Fibroblast of skin of left quadriceps (primary cell): Measurements from ENCODE around the gene PRR5L.
A peak's percentile ranks its signal among the peaks of the same experiment; 100 is the strongest.
"Not testable (repeated sequence)": the region's sequence is repeated elsewhere in the genome, so short reads cannot be mapped to it uniquely, and the experiment has no call there.

Experiments
- DNase-seq, 2 experiments: peaks; one replicate each; pipeline ENCODE4 v3.0.0-alpha.2; 2013; ENCODE audit warnings: low read depth in 2 of 2

Gene PRR5L

GRCh38 chr11:36498721-36499120 lies 202.6 kb downstream of the PRR5L start:
- DNase-seq: no peak

DNA sequence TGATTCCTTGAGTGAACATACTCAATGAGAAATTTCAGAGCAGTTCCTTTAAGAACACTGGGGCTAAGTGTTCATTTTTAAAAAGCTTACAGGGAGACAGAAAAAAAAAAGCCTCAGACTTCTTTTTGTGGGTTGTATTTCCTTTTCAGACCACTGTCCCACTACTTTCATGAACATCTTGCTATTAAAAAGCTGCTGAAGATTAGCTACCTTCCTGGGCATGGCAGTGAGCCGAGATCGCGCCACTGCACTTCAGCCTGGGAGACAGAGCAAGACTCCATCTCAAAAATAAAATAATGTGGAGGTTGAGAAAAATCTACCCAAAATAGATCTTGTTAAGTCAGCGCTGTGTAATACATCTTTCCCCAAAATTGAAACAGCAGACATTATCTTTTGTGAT lies 203.2 kb downstream of the PRR5L start:
- no peak for DNase-seq

DNA sequence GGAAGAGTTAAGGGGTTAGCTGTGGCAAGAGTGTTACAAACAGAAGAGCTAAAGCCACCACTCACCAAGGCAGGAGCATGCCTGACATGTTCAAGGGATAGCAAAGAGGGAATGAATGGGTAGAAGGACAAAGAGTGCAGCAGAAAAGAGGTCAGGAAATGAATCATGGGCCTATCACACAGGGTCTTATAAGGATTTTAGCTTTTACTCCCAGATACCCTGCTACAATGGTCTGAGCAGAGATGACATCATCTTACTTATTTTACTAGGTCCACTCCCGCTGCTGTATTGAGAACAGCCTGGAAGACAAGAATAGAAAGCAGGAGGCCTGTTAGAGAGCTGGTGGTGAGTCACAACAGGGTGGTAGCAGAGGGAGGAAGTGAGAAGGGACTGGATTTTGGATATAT lies 204.2 kb downstream of the PRR5L start:
- peak; percentile 68 to 70 for DNase-seq

DNA sequence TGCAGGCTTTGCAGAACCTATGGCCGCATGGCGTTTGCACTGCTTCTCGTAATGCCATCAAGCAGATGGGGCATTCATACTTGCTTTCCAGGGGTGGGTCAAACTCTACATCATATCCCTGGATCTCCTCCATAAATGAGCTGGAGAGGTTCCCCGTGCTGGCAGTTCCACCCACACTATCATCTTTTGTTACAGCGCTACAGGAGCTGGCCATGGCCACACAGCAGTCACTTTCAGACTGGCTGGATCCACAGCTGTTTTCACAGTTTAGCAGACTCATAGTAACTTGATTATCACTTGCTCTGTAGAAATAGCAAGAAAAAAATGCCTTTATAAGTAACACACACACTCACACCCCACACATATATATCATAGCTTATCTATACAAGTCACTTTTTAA lies 205.1 kb downstream of the PRR5L start:
- DNase-seq: no peak

GRCh38 chr11:36507824-36508489 lies 211.9 kb downstream of the PRR5L start:
- no peak for DNase-seq

- no peak for DNase-seq
Measured at GRCh38 chr11:36508743-36509142, 212.7 kb downstream of the PRR5L start.

DNA sequence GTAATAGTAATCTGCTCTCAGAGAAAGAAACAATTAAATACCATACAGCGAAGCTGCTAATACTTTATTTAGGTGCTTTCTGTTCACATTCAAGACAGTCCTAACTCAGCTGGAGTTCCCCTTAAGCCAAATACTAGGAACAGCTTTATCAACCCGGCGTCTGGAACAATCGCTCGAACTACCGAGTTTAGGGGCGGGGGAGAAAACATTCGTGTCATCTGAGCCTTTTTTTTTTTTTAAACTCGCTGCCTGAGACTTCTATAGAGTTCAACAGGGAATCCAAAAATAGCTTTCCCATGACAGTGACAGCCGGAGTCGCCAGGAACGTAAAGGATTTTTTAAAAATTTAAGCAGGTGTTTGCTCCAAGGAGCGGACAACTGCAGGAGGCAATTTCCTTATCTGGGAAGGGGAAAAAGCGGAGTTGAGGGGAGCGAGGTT lies 213.1 kb downstream of the PRR5L start:
- DNase-seq: no peak

DNA sequence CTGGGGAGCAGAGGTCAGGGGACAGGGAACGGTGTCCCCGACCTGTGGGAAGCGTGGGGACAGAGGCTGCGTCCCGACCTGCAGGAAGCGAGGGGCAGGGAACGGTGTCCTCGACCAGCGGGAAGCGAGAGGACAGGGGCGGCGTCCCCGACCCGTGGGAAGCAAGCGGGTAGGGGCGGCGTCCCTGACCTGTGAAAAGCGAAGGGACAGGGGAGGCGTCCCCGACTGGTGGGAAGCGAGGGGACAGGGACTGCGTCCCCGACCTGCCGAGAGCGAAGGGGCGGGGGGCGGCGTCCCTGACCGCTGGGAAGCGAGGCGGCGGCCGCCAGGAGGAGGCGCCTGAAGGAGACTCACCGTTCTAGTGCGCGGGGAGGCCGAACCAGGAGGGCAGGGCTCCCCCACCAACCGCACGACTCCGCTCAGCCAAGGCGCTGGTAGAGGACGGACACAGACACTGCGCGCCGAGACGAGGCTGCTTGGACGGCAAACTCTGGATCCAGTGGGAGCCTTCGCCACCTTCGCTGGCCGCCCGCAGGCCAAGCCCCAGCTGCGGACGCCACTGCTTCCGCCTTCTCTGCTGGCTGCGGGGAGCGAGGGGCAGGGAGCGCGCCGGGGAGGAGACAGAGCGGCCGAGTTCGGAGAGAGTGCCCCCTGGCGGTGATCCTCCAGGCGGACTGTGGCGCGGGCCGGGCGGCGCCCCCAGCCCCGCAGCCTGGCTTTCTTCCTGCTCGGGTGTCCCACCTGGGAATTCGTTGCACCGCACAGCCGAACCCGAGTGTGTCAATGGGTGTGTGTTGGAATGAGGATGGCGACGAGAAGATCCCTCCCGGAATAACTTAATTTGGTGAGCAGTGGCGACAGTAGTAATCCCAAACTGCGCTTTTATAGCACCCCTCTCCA lies 213.9 kb downstream of the PRR5L start, which contains the start of gene TRAF6:
Gene TRAF6 (minus strand): TSS at position 579 of the 900 bp plus-strand sequence. CDS start 8,757 bp downstream, outside the sequence.
- peak; percentile 59 to 66 for DNase-seq

DNA sequence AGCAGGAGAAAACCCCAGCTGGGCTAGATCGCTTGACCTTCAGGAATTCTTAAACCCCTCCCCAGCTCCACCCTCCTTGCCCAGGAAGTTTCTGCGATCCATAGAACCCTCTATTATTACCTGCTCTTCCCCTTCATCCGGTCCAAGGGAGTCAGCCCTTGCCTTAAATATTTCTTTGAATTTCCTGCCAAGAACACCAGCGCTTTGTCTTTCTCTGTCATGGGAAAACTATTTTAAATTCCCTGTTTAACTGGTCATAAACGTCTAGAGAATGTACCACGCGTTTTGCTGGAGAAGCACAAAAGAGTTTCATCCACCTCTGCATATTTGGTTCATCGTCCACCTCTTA lies 214.5 kb downstream of the PRR5L start:
- DNase-seq: no peak

DNA sequence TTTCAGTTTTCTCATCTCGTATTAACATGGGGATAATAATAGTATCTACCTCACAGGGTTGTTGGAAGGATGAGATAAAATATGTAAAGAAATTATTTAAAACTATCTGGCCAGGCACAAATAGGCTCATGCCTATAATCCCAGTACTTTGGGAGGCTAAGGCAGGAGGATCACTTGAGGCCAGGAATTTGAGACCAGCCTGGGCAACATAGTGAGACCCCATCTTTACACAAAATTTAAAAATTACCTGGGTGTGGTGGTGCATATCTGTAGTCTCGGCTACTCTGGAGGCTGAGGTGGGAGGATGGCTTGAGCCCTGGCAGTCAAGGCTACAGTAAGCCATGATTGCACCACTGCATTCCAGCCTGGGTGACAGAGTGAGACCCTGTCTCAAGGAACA lies 215.0 kb downstream of the PRR5L start:
- DNase-seq: not testable (repeated sequence)

DNA sequence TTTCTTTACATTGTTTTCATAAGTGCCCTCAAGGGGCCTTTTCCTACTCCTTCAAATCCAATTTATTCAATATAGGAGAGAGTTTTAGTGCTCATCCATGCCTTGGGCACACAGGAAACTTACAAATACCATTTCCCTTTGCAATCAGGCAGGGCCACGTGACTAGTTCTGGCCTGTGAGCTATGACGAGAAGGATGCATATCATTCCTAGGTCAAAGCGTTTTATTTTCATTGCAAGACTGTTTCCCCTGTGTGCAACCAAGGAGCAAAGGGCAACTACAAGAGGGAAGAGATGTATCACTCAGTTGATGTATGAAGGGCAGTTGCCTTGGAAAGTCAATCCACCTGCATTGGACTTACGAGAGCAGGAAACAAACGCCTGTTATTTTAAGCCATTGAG lies 215.9 kb downstream of the PRR5L start:
- no peak for DNase-seq

- no peak for DNase-seq
Measured at GRCh38 chr11:36513965-36514364, 217.9 kb downstream of the PRR5L start.
